BE2C (cell line): Measurements from ENCODE around the gene C16orf54.
"Not testable (repeated sequence)": the region's sequence is repeated elsewhere in the genome, so short reads cannot be mapped to it uniquely, and the experiment has no call there.

Experiments used
- DNase-seq: peaks from one replicate; pipeline ENCODE4 v3.0.0-alpha.2; 2020
- H3K27me3 ChIP-seq: fragments of 250-450 bp; sonication (Bioruptor Pico); 2 replicates; pipeline ENCODE4 v1.5.1; 2020; ENCODE audit warnings: mild to moderate bottlenecking
- H3K36me3 ChIP-seq: fragments of 250-450 bp; sonication (Bioruptor Pico); 2 replicates; pipeline ENCODE4 v1.5.1; 2020; ENCODE audit warnings: mild to moderate bottlenecking
- H3K4me1 ChIP-seq: fragments of 250-450 bp; sonication (Bioruptor Pico); 2 replicates; pipeline ENCODE4 v1.5.1; 2020
- H3K4me3 ChIP-seq: 2 replicates; pipeline ENCODE4 v1.5.1; 2011; ENCODE audit warnings: low read depth, low read length
- H3K9me3 ChIP-seq: fragments of 250-450 bp; sonication (Bioruptor Pico); 2 replicates; pipeline ENCODE4 v1.5.1; 2020
- CTCF ChIP-seq: IDR thresholded peaks from 2 replicates; pipeline ENCODE4 v1.5.1; 2012; ENCODE audit warnings: mild to moderate bottlenecking, low read depth, low read length

The C16orf54 gene

GRCh38 chr16:29738514-29738913 is 7.3 kb downstream of the C16orf54 start:
- Histone ChIP-seq H3K9me3 (no peaks in the 10 kb centered on the region; the same call in 1 of the 2 replicates), H3K36me3 (no peaks in the 10 kb centered on the region), H3K4me3 (no peak overlapping the region), H3K4me1 (no peaks in the 10 kb centered on the region), H3K27me3 (no peaks in the 10 kb centered on the region)
- no peak for TF ChIP-seq CTCF
- DNase-seq, result no peak

GRCh38 chr16:29737713-29738112 is 8.1 kb downstream of the C16orf54 start:
- H3K4me3 ChIP-seq, result no peak overlapping the region
- no peaks in the 10 kb centered on the region for H3K4me1 ChIP-seq
- no peak for TF ChIP-seq CTCF
- no peaks in the 10 kb centered on the region for H3K27me3 ChIP-seq
- no peaks in the 10 kb centered on the region; the same call in 1 of the 2 replicates for H3K9me3 ChIP-seq
- H3K36me3 ChIP-seq, result no peaks in the 10 kb centered on the region
- no peak for DNase-seq

GRCh38 chr16:29736764-29737163 is 9.0 kb downstream of the C16orf54 start:
- TF ChIP-seq CTCF, result no peak
- no peaks in the 10 kb centered on the region for H3K4me1 ChIP-seq
- no peak for DNase-seq

GRCh38 chr16:29736112-29736511 is 9.7 kb downstream of the C16orf54 start:
- Histone ChIP-seq H3K27me3 (no peaks in the 10 kb centered on the region), H3K4me1 (no peaks in the 10 kb centered on the region), H3K36me3 (no peaks in the 10 kb centered on the region), H3K9me3 (no peaks in the 10 kb centered on the region; the same call in 1 of the 2 replicates), H3K4me3 (no peak overlapping the region)
- peak; percentile 61 for DNase-seq
- peak; percentile 65 for TF ChIP-seq CTCF

More at GRCh38 chr16:29736764-29737163, 9.0 kb downstream of the C16orf54 start:
- Histone ChIP-seq H3K27me3 (no peaks in the 10 kb centered on the region), H3K4me3 (no peak overlapping the region), H3K9me3 (no peaks in the 10 kb centered on the region; the same call in 1 of the 2 replicates), H3K36me3 (no peaks in the 10 kb centered on the region)

- no peaks in the 10 kb centered on the region for H3K4me1 ChIP-seq
- TF ChIP-seq CTCF, result no peak
- DNase-seq, result no peak
- H3K36me3 ChIP-seq, result no peaks in the 10 kb centered on the region
- H3K9me3 ChIP-seq, result no peaks in the 10 kb centered on the region; the same call in 1 of the 2 replicates
- no peak overlapping the region for H3K4me3 ChIP-seq
- H3K27me3 ChIP-seq, result no peaks in the 10 kb centered on the region
Measured at GRCh38 chr16:29734786-29735185, 11.0 kb downstream of the C16orf54 start.

- H3K9me3 ChIP-seq, H3K4me3 ChIP-seq, H3K36me3 ChIP-seq, H3K4me1 ChIP-seq, H3K27me3 ChIP-seq, DNase-seq: not testable (repeated sequence)
Measured at GRCh38 chr16:29731768-29732601, 13.8 kb downstream of the C16orf54 start.
